Measurements from ENCODE around the gene MYL7.

DNA sequence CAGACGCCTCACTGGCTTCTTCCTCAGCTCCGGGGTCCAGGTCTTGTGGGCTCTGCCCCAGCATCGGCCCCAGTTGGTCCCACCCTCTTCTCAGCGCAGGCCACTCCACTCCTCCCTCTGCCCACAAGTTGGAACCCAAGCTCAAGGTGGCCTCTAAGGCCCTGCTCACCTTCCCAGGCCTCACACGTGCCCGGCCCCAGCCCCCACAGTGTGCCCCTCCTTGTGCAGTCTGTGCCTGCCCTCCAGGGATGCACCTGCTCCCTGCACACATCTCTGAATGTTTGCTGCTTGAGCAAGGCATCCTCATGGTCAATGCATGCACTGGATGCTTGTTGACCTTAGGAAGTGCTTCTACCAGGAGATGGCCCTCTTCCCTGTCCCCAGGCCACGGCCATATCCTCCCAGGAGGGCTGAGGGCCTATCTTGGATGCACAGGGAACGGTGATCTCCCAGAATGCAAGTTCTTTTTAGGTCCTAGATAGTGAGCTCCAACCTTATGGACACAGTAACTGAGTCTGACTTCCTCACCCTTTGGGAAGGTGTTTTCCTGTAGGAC, 44.7 kb downstream of the MYL7 start:
- TF ChIP-seq, protein P1, sequence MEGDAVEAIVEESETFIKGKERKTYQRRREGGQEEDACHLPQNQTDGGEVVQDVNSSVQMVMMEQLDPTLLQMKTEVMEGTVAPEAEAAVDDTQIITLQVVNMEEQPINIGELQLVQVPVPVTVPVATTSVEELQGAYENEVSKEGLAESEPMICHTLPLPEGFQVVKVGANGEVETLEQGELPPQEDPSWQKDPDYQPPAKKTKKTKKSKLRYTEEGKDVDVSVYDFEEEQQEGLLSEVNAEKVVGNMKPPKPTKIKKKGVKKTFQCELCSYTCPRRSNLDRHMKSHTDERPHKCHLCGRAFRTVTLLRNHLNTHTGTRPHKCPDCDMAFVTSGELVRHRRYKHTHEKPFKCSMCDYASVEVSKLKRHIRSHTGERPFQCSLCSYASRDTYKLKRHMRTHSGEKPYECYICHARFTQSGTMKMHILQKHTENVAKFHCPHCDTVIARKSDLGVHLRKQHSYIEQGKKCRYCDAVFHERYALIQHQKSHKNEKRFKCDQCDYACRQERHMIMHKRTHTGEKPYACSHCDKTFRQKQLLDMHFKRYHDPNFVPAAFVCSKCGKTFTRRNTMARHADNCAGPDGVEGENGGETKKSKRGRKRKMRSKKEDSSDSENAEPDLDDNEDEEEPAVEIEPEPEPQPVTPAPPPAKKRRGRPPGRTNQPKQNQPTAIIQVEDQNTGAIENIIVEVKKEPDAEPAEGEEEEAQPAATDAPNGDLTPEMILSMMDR (IDR thresholded peaks at IDR 0.05 in 8 of 11, conservative IDR thresholded peaks at IDR 0.05 in 3 of 11), result no peak
- no peak for TF ChIP-seq POLR2AphosphoS5 (IDR thresholded peaks at IDR 0.05)

Data from spleen (tissue), 7 donors.